CD4-positive, alpha-beta T cell (primary cell): Measurements from ENCODE around the gene CABP4. TPM values are rescaled to one million over a fixed set of nuclear protein-coding genes. Genes with fewer than 3 reads are reported as not detected.

Experiments
- ATAC-seq: fragments of 200-7000 bp; cut with Tn5 transposase; one replicate; pipeline ENCODE4 v1.10.0; 2022; ENCODE audit warnings: mild to moderate bottlenecking; ENCODE audit not compliant: poor library complexity
- CTCF ChIA-PET: fragments of 350-600 bp; sonication (Branson Sonifier 250); formaldehyde crosslinking; loops from one replicate; lab custom pipeline; 2021; ENCODE audit warnings: antibody characterized with exemption, inconsistent platforms; lab: Charles Lee
- POLR2A ChIA-PET: fragments of 350-600 bp; sonication (Branson Sonifier 250); formaldehyde crosslinking; loops from one replicate; lab custom pipeline; 2021; ENCODE audit warnings: antibody characterized with exemption, inconsistent platforms; lab: Charles Lee
- DNase-seq, 14 experiments: peaks; one replicate each; pipeline ENCODE4 v3.0.0-alpha.2; 2013 to 2020; ENCODE audit warnings: mixed read lengths in 2 of 14
- H3K27ac ChIP-seq, 2 donors: one replicate each; pipeline versions ENCODE4 v1.5.1 to v1.7.0; 2013; ENCODE audit warnings: low read length in 2 of 2, low read depth in 1 of 2, mild to moderate bottlenecking in 1 of 2
- H3K27me3 ChIP-seq, 2 experiments: 1 replicate in 1 of 2; 2 replicates in 1 of 2; pipeline versions ENCODE4 v1.6.1 to v1.7.0; 2013; ENCODE audit warnings: low read length in 2 of 2, control low read depth in 1 of 2, mild to moderate bottlenecking in 1 of 2, moderate library complexity in 1 of 2; ENCODE audit not compliant: insufficient read depth in 2 of 2, control insufficient read depth in 1 of 2
- H3K36me3 ChIP-seq: one replicate; pipeline ENCODE4 v1.6.1; 2013; ENCODE audit warnings: low read length, control low read depth; ENCODE audit not compliant: insufficient read depth
- H3K4me1 ChIP-seq: one replicate; pipeline ENCODE4 v1.6.1; 2013; ENCODE audit warnings: low read length, control low read depth; ENCODE audit not compliant: insufficient read depth
- H3K4me3 ChIP-seq: one replicate; pipeline ENCODE4 v1.5.1; 2013; ENCODE audit warnings: mild to moderate bottlenecking, low read length, moderate library complexity
- H3K9me3 ChIP-seq, 2 experiments: 1 replicate in 1 of 2; 2 replicates in 1 of 2; pipeline versions ENCODE4 v1.6.1 to v1.7.0; 2013; ENCODE audit warnings: low read length in 2 of 2, mild to moderate bottlenecking in 2 of 2, control low read depth in 1 of 2, moderate library complexity in 1 of 2; ENCODE audit not compliant: control insufficient read depth in 1 of 2, insufficient read depth in 1 of 2
- H3K27ac Mint-ChIP-seq: one replicate; pipeline ENCODE4 v1.8.0; 2020; ENCODE audit warnings: mixed read lengths
- H3K27me3 Mint-ChIP-seq: one replicate; pipeline ENCODE4 v1.8.0; 2021; ENCODE audit warnings: mixed read lengths
- H3K36me3 Mint-ChIP-seq: one replicate; pipeline ENCODE4 v1.8.0; 2021; ENCODE audit warnings: low read depth, mixed read lengths
- H3K4me1 Mint-ChIP-seq: one replicate; pipeline ENCODE4 v1.8.0; 2021; ENCODE audit warnings: low read depth, mixed read lengths
- H3K4me3 Mint-ChIP-seq: one replicate; pipeline ENCODE4 v1.8.0; 2020; ENCODE audit warnings: mild to moderate bottlenecking, mixed read lengths
- H3K9me3 Mint-ChIP-seq: one replicate; pipeline ENCODE4 v1.8.0; 2020; ENCODE audit warnings: mixed read lengths
- CTCF ChIP-seq: fragments of 200-600 bp; IDR thresholded peaks from one replicate; pipeline ENCODE4 v1.8.0; 2022; ENCODE audit warnings: antibody characterized with exemption, mild to moderate bottlenecking
- intact Hi-C, 2 experiments: fragments of 100-400 bp; cut with DNase I in 1 of 2; cut with micrococcal nuclease in 1 of 2; formaldehyde crosslinking; loops; one replicate each; pipeline versions ENCODE4 v1.15.1 to v1.9.0; 2023 to 2025; cut with DNase I, micrococcal nuclease
- total RNA-seq, 174 experiments: library from RNA in 2 of 174; stranded (reverse) in 2 of 174; gene quantifications; one replicate each; pipeline ENCODE4 v1.2.3 and lab custom pipeline; 2021 to 2026

CABP4 gene
- total RNA-seq, 2 experiments from 2014 or later, result 7.5 to 8.5 TPM

GRCh38 chr11:67504005-67504949 is 49.1 kb downstream of the CABP4 start:
- peak overlapping the region; percentile 79 to 82 for H3K27ac ChIP-seq
- H3K9me3 Mint-ChIP-seq, result no peaks in the 10 kb centered on the region
- ATAC-seq, result no peak
- H3K4me1 ChIP-seq, result peaks cover 67% of the 10 kb centered on the region
- H3K4me3 Mint-ChIP-seq, result peak overlapping the region; percentile 94
- peak overlapping the region; percentile 97 for H3K4me3 ChIP-seq
- ChIA-PET POLR2A (interaction anchor here (1.2 to 3.0 kb wide), 6 partner anchors 20 to 151 kb away, joined by 3 to 35 read pairs (median 14); partner anchors contain the start of genes AIP, POLD4, PPP1CA and PTPRCAP), CTCF (no interaction called here)
- DNase-seq, result peak in 5 of 14 experiments; percentile 33 to 67 (median 39)
- intact Hi-C loops, result loop anchor here in 1 of 2 experiments (10.0 kb wide), 1 partner anchor 259 kb away; no protein-coding TSS in a partner anchor
- no peaks in the 10 kb centered on the region for H3K9me3 ChIP-seq
- peaks cover 43% of the 10 kb centered on the region for H3K36me3 Mint-ChIP-seq
- H3K27me3 Mint-ChIP-seq, result no peaks in the 10 kb centered on the region
- H3K36me3 ChIP-seq, result peaks cover 46% of the 10 kb centered on the region
- H3K4me1 Mint-ChIP-seq, result peaks cover 59% of the 10 kb centered on the region
- no peaks in the 10 kb centered on the region for H3K27me3 ChIP-seq
- no peak for TF ChIP-seq CTCF
- peak overlapping the region; percentile 98 for H3K27ac Mint-ChIP-seq

- H3K27ac Mint-ChIP-seq, result peak within 1 kb of the TSS; percentile 98
- peaks cover 43% of the 10 kb centered on the region for H3K36me3 Mint-ChIP-seq
- peaks cover 59% of the 10 kb centered on the region for H3K4me1 Mint-ChIP-seq
- peak within 1 kb of the TSS; percentile 97 for H3K4me3 ChIP-seq
- peak within 1 kb of the TSS; percentile 94 for H3K4me3 Mint-ChIP-seq
- peak within 1 kb of the TSS; percentile 79 to 82 for H3K27ac ChIP-seq
- TF ChIP-seq CTCF, result no peak
- no peaks in the 10 kb centered on the region for H3K9me3 Mint-ChIP-seq
- peak in 13 of 14 experiments; percentile 45 to 88 (median 76) for DNase-seq
- no peak for ATAC-seq
- ChIA-PET POLR2A (interaction anchor here (0.6 to 3.0 kb wide), 11 partner anchors 21 to 151 kb away, joined by 3 to 35 read pairs (median 6); partner anchors contain the start of genes AIP, POLD4, PPP1CA and PTPRCAP), CTCF (interaction anchor here (0.9 to 1.9 kb wide), 9 partner anchors 20 to 188 kb away, joined by 3 to 8 read pairs (median 4); partner anchors contain the start of genes RAD9A and TMEM134)
- intact Hi-C loops, result loop anchor here (1.0 to 10.0 kb wide), 5 partner anchors 18 to 263 kb away; partner anchors contain the start of genes CARNS1 (in 1 of the 2), PPP1CA (in 1 of the 2) and TBC1D10C (in 1 of the 2)
- peaks cover 39% of the 10 kb centered on the region for H3K36me3 ChIP-seq
- H3K27me3 Mint-ChIP-seq, result no peaks in the 10 kb centered on the region
- H3K27me3 ChIP-seq, result no peaks in the 10 kb centered on the region
- H3K4me1 ChIP-seq, result peaks cover 68% of the 10 kb centered on the region
- H3K9me3 ChIP-seq, result no peaks in the 10 kb centered on the region
These were observed 49.9 kb downstream of the CABP4 start, which contains the start of gene PITPNM1 for GRCh38 chr11:67504950-67505581. TSS of gene PITPNM1 (minus strand) at chr11:67505363. CDS start at chr11:67504180, 1,183 bp downstream.
